GM12872 (cell line): ENCODE data around the gene LHCGR.

Experiments used
- CTCF ChIP-seq: IDR thresholded peaks from 3 replicates; pipeline ENCODE4 v1.5.1; 2011; ENCODE audit warnings: low read depth, mild to moderate bottlenecking, low read length, moderate library complexity; ENCODE audit not compliant: insufficient read depth

Gene LHCGR

GRCh38 chr2:48709096-48710034 lies 46.2 kb downstream of the LHCGR start:
- no peak for TF ChIP-seq CTCF

- no peak for TF ChIP-seq CTCF
Measured at GRCh38 chr2:48707466-48707865, 48.1 kb downstream of the LHCGR start.

- no peak for TF ChIP-seq CTCF
Measured at GRCh38 chr2:48699348-48699930, 56.1 kb downstream of the LHCGR start.

- TF ChIP-seq CTCF: no peak
Measured at GRCh38 chr2:48696881-48697280, 58.6 kb downstream of the LHCGR start.

- no peak for TF ChIP-seq CTCF
Measured at GRCh38 chr2:48695991-48696390, 59.5 kb downstream of the LHCGR start.

GRCh38 chr2:48694149-48694548 lies 61.4 kb downstream of the LHCGR start:
- TF ChIP-seq CTCF: no peak

GRCh38 chr2:48693645-48694044 lies 61.9 kb downstream of the LHCGR start:
- no peak for TF ChIP-seq CTCF
